Neural cell (in vitro differentiated cells): ENCODE data around the gene DOK4. TPM values are rescaled to one million over a fixed set of nuclear protein-coding genes. Genes with fewer than 3 reads are reported as not detected.
A peak's percentile ranks its signal among the peaks of the same experiment; 100 is the strongest.

Experiments used
- H2AFZ ChIP-seq: fragments of 200-600, 300-800 bp; sonication (generic), shearing (Covaris generic); 2 replicates; pipeline ENCODE4 v1.6.0; 2014; ENCODE audit warnings: low read depth, mild to moderate bottlenecking, antibody characterized with exemption, low read length, moderate library complexity
- H3F3A ChIP-seq: fragments of 200-600 bp; shearing (Covaris generic); 2 replicates; pipeline ENCODE4 v1.6.1; 2016; ENCODE audit warnings: mild to moderate bottlenecking, moderate library complexity, mixed read lengths, antibody characterized with exemption, low read length; ENCODE audit not compliant: insufficient read depth, poor library complexity, severe bottlenecking
- H3K27ac ChIP-seq: fragments of 200-600, 300-800 bp; sonication (generic), shearing (Covaris generic); 2 replicates; pipeline ENCODE4 v1.5.1; 2014; ENCODE audit warnings: mild to moderate bottlenecking, low read length, moderate library complexity
- H3K27me3 ChIP-seq: fragments of 300-800, 200-600 bp; sonication (generic), shearing (Covaris generic); 2 replicates; pipeline ENCODE4 v1.6.0; 2014; ENCODE audit warnings: mild to moderate bottlenecking, low read depth, low read length, moderate library complexity; ENCODE audit not compliant: insufficient read depth
- H3K36me3 ChIP-seq: fragments of 300-800, 200-600 bp; sonication (generic), shearing (Covaris generic); 2 replicates; pipeline ENCODE4 v1.5.1; 2014; ENCODE audit warnings: mild to moderate bottlenecking, antibody characterized with exemption, low read length, moderate library complexity; ENCODE audit not compliant: insufficient read depth
- H3K4me2 ChIP-seq: fragments of 300-800, 200-600 bp; sonication (generic), shearing (Covaris generic); 2 replicates; pipeline ENCODE4 v1.6.0; 2014; ENCODE audit warnings: mild to moderate bottlenecking, low read length
- H3K4me3 ChIP-seq: fragments of 300-800, 200-600 bp; sonication (generic), shearing (Covaris generic); 2 replicates; pipeline ENCODE4 v1.5.1; 2014; ENCODE audit warnings: mild to moderate bottlenecking, low read length, moderate library complexity
- H3K79me2 ChIP-seq: fragments of 200-600 bp; shearing (Covaris generic); replicated peaks from 2 replicates; pipeline ENCODE4 v1.6.0; 2014; ENCODE audit warnings: mild to moderate bottlenecking, low read length, moderate library complexity; ENCODE audit not compliant: insufficient read depth
- H3K9ac ChIP-seq: fragments of 300-800, 200-600 bp; sonication (generic), shearing (Covaris generic); 2 replicates; pipeline ENCODE4 v1.6.1; 2016; ENCODE audit warnings: mild to moderate bottlenecking, low read length, mixed read lengths
- H3K9me2 ChIP-seq: fragments of 200-600 bp; shearing (Covaris generic); 2 replicates; pipeline ENCODE4 v1.6.1; 2016; ENCODE audit warnings: mild to moderate bottlenecking, low read length, mixed read lengths; ENCODE audit not compliant: insufficient read depth
- H3K9me3 ChIP-seq: fragments of 200-600, 300-800 bp; sonication (generic), shearing (Covaris generic); 2 replicates; pipeline ENCODE4 v1.6.1; 2016; ENCODE audit warnings: mild to moderate bottlenecking, mixed run types, low read length, moderate library complexity, mixed read lengths
- H4K20me1 ChIP-seq: fragments of 200-600 bp; shearing (Covaris generic); 2 replicates; pipeline ENCODE4 v1.6.1; 2016; ENCODE audit warnings: mild to moderate bottlenecking, mixed run types; ENCODE audit not compliant: insufficient read depth
- EP300 ChIP-seq: fragments of 450-650 bp; conservative IDR thresholded peaks from 2 replicates; pipeline ENCODE4 v1.6.1; 2014; ENCODE audit warnings: antibody characterized with exemption, mild to moderate bottlenecking, moderate library complexity; ENCODE audit not compliant: poor library complexity, severe bottlenecking
- EZH2 ChIP-seq: fragments of 200-600, 300-800 bp; shearing (Covaris generic), sonication (generic); IDR thresholded peaks from 2 replicates; pipeline ENCODE4 v1.6.1; 2014; ENCODE audit warnings: antibody characterized with exemption, low read length, borderline replicate concordance, mild to moderate bottlenecking; ENCODE audit not compliant: insufficient read depth, poor library complexity, severe bottlenecking
- MXI1 ChIP-seq: fragments of 450-650 bp; conservative IDR thresholded peaks from 2 replicates; pipeline ENCODE4 v1.6.1; 2014; ENCODE audit warnings: antibody characterized with exemption, mild to moderate bottlenecking; ENCODE audit not compliant: poor library complexity, severe bottlenecking
- POLR2AphosphoS5 ChIP-seq: IDR thresholded peaks from 2 replicates; pipeline ENCODE4 v1.6.1; 2012
- RAD21 ChIP-seq: fragments of 450-650 bp; conservative IDR thresholded peaks from 2 replicates; pipeline ENCODE4 v1.6.1; 2014; ENCODE audit warnings: antibody characterized with exemption, mild to moderate bottlenecking, moderate library complexity
- SMC3 ChIP-seq: fragments of 450-650 bp; conservative IDR thresholded peaks from 2 replicates; pipeline ENCODE4 v1.6.1; 2014; ENCODE audit warnings: antibody characterized with exemption, mild to moderate bottlenecking, moderate library complexity; ENCODE audit not compliant: poor library complexity
- TAF1 ChIP-seq: IDR thresholded peaks from 2 replicates; pipeline ENCODE4 v1.6.1; 2012; ENCODE audit warnings: low read depth
- polyA plus RNA-seq: library from polyadenylated mRNA; depleted of rRNA; stranded (reverse); fragments of >200 nt; gene quantifications from 2 replicates; pipeline ENCODE4 v1.2.3, GENCODE V29; 2014
- TF ChIP-seq, protein P1 (sequence below): fragments of 450-650 bp; IDR thresholded peaks from 2 replicates; pipeline ENCODE4 v1.5.1; 2014; ENCODE audit warnings: antibody characterized with exemption, mild to moderate bottlenecking, moderate library complexity; ENCODE audit not compliant: poor library complexity, severe bottlenecking
- TF ChIP-seq, protein P2 (sequence below): IDR thresholded peaks from 2 replicates; pipeline ENCODE4 v1.6.1; 2012; ENCODE audit warnings: borderline replicate concordance

DOK4 gene
- polyA plus RNA-seq, 1 donor from 2014 or later = 214 TPM

DNA sequence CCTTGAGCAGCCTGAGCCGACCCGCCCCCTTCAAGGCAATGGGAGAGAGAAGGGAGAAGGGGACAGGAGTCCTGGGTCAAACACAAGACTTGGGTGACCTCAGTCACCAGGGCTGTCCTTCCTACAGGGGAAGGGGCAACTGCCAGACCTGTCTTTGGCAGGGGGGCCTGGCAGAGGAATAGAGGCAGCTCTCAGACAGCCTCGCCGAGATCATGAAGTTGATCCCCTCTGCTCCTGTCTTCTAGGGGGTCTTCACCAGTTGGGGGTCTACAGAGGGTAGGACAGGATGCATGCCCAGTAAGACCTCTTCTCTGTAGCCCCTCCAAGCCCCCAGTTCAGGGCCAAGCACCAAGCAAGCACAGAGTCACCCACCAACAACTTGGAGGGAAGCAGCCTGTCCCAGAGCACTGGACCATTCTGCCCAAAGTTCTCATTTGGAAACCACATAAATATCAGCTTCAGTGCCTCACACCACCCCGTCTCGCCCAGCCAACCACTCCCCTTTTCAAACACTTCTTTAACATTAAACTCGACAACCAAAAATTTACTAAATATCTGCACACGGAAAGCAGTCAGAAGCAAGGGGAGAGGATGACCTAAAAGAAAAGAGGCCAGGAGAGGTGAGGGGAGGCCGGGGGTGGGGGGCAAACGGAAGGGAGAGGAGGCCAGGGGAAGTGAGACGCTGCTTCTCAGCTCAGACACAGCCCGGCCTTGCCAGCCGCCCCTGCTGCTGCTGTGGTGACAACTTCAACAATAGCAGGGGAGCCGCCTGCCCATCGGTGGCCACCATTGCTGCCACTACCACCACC lies 7.7 kb downstream of the DOK4 start:
- no peak overlapping the region for H2AFZ ChIP-seq
- H3F3A ChIP-seq = no peaks in the 10 kb centered on the region
- H3K9me3 ChIP-seq = no peaks in the 10 kb centered on the region
- peak overlapping the region; percentile 92 for H3K4me2 ChIP-seq
- H3K4me3 ChIP-seq = peak overlapping the region; percentile 89
- H3K27me3 ChIP-seq = no peaks in the 10 kb centered on the region
- H4K20me1 ChIP-seq = peaks cover 4% of the 10 kb centered on the region
- no peaks in the 10 kb centered on the region for H3K9me2 ChIP-seq
- TF ChIP-seq MXI1 = no peak
- no peak for TF ChIP-seq EZH2
- no peak for TF ChIP-seq EP300
- TF ChIP-seq SMC3 = no peak
- TF ChIP-seq, protein P1, sequence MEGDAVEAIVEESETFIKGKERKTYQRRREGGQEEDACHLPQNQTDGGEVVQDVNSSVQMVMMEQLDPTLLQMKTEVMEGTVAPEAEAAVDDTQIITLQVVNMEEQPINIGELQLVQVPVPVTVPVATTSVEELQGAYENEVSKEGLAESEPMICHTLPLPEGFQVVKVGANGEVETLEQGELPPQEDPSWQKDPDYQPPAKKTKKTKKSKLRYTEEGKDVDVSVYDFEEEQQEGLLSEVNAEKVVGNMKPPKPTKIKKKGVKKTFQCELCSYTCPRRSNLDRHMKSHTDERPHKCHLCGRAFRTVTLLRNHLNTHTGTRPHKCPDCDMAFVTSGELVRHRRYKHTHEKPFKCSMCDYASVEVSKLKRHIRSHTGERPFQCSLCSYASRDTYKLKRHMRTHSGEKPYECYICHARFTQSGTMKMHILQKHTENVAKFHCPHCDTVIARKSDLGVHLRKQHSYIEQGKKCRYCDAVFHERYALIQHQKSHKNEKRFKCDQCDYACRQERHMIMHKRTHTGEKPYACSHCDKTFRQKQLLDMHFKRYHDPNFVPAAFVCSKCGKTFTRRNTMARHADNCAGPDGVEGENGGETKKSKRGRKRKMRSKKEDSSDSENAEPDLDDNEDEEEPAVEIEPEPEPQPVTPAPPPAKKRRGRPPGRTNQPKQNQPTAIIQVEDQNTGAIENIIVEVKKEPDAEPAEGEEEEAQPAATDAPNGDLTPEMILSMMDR = no peak
- TF ChIP-seq RAD21 = no peak
- TF ChIP-seq POLR2AphosphoS5 = no peak
- no peak for TF ChIP-seq TAF1
- TF ChIP-seq, protein P2, sequence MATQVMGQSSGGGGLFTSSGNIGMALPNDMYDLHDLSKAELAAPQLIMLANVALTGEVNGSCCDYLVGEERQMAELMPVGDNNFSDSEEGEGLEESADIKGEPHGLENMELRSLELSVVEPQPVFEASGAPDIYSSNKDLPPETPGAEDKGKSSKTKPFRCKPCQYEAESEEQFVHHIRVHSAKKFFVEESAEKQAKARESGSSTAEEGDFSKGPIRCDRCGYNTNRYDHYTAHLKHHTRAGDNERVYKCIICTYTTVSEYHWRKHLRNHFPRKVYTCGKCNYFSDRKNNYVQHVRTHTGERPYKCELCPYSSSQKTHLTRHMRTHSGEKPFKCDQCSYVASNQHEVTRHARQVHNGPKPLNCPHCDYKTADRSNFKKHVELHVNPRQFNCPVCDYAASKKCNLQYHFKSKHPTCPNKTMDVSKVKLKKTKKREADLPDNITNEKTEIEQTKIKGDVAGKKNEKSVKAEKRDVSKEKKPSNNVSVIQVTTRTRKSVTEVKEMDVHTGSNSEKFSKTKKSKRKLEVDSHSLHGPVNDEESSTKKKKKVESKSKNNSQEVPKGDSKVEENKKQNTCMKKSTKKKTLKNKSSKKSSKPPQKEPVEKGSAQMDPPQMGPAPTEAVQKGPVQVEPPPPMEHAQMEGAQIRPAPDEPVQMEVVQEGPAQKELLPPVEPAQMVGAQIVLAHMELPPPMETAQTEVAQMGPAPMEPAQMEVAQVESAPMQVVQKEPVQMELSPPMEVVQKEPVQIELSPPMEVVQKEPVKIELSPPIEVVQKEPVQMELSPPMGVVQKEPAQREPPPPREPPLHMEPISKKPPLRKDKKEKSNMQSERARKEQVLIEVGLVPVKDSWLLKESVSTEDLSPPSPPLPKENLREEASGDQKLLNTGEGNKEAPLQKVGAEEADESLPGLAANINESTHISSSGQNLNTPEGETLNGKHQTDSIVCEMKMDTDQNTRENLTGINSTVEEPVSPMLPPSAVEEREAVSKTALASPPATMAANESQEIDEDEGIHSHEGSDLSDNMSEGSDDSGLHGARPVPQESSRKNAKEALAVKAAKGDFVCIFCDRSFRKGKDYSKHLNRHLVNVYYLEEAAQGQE = no peak
- peak overlapping the region; percentile 76 for H3K27ac ChIP-seq
- no peaks in the 10 kb centered on the region for H3K36me3 ChIP-seq
- peak overlapping the region; percentile 81 for H3K9ac ChIP-seq
- peaks cover 41% of the 10 kb centered on the region for H3K79me2 ChIP-seq

GRCh38 chr16:57477531-57478202 lies 8.6 kb downstream of the DOK4 start:
- Histone ChIP-seq H3K36me3 (no peaks in the 10 kb centered on the region), H4K20me1 (peaks cover 4% of the 10 kb centered on the region), H3F3A (no peaks in the 10 kb centered on the region), H3K27ac (peak overlapping the region; percentile 49), H3K4me2 (peak overlapping the region; percentile 92), H3K27me3 (no peaks in the 10 kb centered on the region), H3K9ac (peak overlapping the region; percentile 81), H3K9me3 (no peaks in the 10 kb centered on the region), H3K4me3 (peak overlapping the region; percentile 89), H3K9me2 (no peaks in the 10 kb centered on the region), H3K79me2 (peaks cover 41% of the 10 kb centered on the region), H2AFZ (no peak overlapping the region)
- TF ChIP-seq, protein P2 = no peak
- peak; percentile 74 for TF ChIP-seq MXI1
